Activated CD4-positive, alpha-beta memory T cell treated with anti-CD3 and anti-CD28 coated beads for 36 hours (primary cell): Measurements from ENCODE around the gene PDE4B. TPM values are rescaled to one million over a fixed set of nuclear protein-coding genes. Genes with fewer than 3 reads are reported as not detected.

Experiments used
- CTCF ChIA-PET: fragments of 350-600 bp; sonication (Branson Sonifier 250); formaldehyde crosslinking; loops from one replicate; lab custom pipeline; 2021; ENCODE audit warnings: antibody characterized with exemption, inconsistent platforms; lab: Charles Lee
- POLR2A ChIA-PET: fragments of 350-600 bp; sonication (Branson Sonifier 250); formaldehyde crosslinking; loops from one replicate; lab custom pipeline; 2021; ENCODE audit warnings: antibody characterized with exemption; lab: Charles Lee
- DNase-seq: peaks from one replicate; pipeline ENCODE4 v3.0.0-alpha.2; 2020
- H3K27ac Mint-ChIP-seq: one replicate; pipeline ENCODE4 v1.8.0; 2021; ENCODE audit warnings: mixed read lengths
- H3K27me3 Mint-ChIP-seq: one replicate; pipeline ENCODE4 v1.8.0; 2021; ENCODE audit warnings: mixed read lengths
- H3K36me3 Mint-ChIP-seq: one replicate; pipeline ENCODE4 v1.8.0; 2021; ENCODE audit warnings: mixed read lengths
- H3K4me1 Mint-ChIP-seq: one replicate; pipeline ENCODE4 v1.8.0; 2021; ENCODE audit warnings: low read depth, mixed read lengths
- H3K4me3 Mint-ChIP-seq: one replicate; pipeline ENCODE4 v1.8.0; 2021; ENCODE audit warnings: mild to moderate bottlenecking, mixed read lengths
- H3K9me3 Mint-ChIP-seq: one replicate; pipeline ENCODE4 v1.8.0; 2021; ENCODE audit warnings: mixed read lengths
- intact Hi-C: fragments of 100-400 bp; cut with micrococcal nuclease; formaldehyde crosslinking; loops from one replicate; pipeline ENCODE4 v1.15.1; 2023
- total RNA-seq, 2 experiments: library from RNA; stranded (reverse); gene quantifications; one replicate each; pipeline ENCODE4 v1.2.3, GENCODE V29; 2021

Gene PDE4B
- total RNA-seq, 2 experiments from 2014 or later: 34.7 to 38.3 TPM

DNA sequence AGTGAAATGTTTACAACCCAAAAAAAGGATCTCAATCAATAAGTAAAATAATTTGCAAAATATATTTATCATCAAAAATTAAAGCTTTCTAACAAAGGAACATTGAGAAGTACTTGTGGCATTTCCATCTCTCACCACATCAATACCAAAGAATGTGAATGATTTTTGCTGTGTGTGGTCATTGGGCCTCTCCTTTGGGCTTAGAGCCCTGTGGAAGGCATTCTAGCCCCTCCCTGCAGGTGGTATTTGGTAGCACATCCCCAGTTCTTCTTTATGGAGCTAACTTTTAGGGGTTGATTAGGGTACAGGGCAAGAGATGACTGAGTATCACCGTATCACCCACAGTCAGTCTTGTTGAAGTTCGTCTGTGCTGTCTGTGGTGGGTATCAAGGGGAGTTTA is 447.1 kb downstream of the PDE4B start:
- POLR2A ChIA-PET: no interaction called here
- intact Hi-C loops: loop anchor here (5.0 to 10.0 kb wide), 3 partner anchors 845 to 1175 kb away; no protein-coding TSS in a partner anchor
- peaks cover 19% of the 10 kb centered on the region for H3K27me3 Mint-ChIP-seq
- no peak for DNase-seq
- H3K4me1 Mint-ChIP-seq: no peaks in the 10 kb centered on the region
- CTCF ChIA-PET: interaction anchor here (5.1 to 20.4 kb wide), 3 partner anchors 205 to 283 kb away, joined by 113 to 476 read pairs (median 208); no protein-coding TSS in a partner anchor
- H3K27ac Mint-ChIP-seq: no peak overlapping the region
- no peaks in the 10 kb centered on the region for H3K36me3 Mint-ChIP-seq
- no peaks in the 10 kb centered on the region for H3K9me3 Mint-ChIP-seq
- no peak overlapping the region for H3K4me3 Mint-ChIP-seq

DNA sequence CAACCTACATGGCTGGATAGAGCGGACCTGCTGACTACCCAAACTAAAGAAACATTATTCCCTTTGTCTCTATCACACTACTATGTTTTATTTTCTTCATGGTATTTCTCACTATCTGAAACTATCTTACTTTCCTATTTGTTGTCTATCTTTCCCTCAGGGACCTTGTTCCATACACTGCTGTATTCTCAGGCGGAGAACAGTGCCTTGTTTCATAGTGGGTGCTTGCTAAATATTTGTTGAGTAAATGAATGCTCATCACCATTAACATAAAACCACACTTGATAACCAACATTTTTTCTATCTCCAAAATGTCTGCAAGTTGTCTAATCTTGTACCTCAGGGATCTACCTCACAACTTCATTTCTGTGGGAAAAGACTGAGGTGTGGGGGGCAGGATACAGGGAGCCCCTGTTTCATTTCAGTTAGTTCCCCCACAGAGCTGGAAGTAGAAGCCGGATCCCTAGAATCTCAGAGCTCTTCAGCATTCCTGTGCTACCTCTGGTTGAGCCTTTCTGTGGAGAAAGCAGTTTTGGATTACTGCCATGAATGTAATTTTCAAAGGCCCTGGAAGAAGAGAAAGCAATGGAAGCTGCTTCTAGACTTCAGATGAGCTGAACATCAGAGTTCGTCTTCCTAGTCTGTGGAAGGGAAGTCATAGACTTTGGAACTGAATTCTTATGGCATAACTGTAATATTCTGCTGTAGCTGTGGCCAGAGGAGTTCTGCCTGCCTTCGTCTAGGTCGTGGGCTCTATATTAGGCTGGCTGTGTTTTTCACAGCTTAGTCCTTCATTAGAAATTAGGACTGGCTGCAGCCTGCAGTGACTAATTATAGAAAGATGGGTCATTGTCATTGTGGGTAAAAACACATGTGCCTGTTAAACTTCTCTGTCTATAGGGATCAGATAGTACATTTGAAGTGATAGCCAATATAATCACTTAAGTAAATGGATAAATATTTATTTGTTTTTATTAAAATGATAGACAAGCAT is 448.1 kb downstream of the PDE4B start:
- intact Hi-C loops: loop anchor here (5.0 to 10.0 kb wide), 3 partner anchors 846 to 1176 kb away; no protein-coding TSS in a partner anchor
- peaks cover 13% of the 10 kb centered on the region for H3K27me3 Mint-ChIP-seq
- H3K9me3 Mint-ChIP-seq: no peaks in the 10 kb centered on the region
- POLR2A ChIA-PET: no interaction called here
- no peak overlapping the region for H3K4me3 Mint-ChIP-seq
- H3K4me1 Mint-ChIP-seq: no peaks in the 10 kb centered on the region
- DNase-seq: no peak
- no peak overlapping the region for H3K27ac Mint-ChIP-seq
- H3K36me3 Mint-ChIP-seq: no peaks in the 10 kb centered on the region
- CTCF ChIA-PET: interaction anchor here (1.3 to 20.4 kb wide), 10 partner anchors 8 to 485 kb away, joined by 4 to 476 read pairs (median 39); no protein-coding TSS in a partner anchor

DNA sequence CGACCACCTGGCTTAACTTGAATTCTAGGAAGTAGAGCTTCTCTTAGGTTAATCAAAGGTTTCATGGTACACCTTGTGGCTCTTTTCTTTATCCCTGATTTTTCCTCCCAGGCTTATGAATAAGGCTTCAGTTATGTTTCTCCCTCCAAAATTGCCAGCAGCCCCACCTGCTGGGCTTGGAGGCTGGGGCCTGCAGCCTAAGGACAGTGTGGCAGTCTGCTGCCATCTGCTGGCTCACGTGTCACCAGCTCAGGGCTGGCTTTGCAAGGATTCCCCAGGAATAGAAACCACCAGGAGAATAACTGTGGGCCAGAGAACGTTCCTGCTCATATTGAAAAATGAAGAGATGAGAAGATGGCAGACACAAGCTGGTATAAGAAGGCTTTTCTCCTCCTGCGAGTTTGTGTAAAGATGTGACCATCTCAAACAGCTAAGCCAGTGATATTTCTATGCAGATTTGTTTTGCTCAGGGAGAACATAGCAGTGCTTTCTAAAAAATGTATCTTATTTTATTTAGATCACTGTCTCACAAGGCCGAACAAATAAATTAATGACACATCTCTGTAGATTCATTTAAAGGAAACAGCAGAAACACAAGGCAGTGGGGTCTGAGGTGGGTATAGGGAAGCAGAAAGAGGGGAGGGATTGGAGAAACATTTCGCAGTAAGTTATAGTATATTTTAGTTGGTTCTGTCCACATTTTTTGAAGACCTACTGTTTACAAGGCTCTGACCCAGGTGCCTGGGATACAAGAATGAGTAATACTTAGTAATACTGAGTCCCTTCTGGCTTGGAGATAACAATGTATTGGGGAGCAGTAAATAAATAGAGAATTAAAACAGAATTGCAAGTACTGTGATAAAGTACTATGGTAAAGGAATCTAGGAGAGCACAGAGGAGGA is 450.2 kb downstream of the PDE4B start:
- H3K9me3 Mint-ChIP-seq: no peaks in the 10 kb centered on the region
- H3K4me1 Mint-ChIP-seq: no peaks in the 10 kb centered on the region
- CTCF ChIA-PET: interaction anchor here (0.6 to 20.4 kb wide), 79 partner anchors 10 to 1006 kb away, joined by 3 to 476 read pairs (median 5); no protein-coding TSS in a partner anchor
- no peaks in the 10 kb centered on the region for H3K36me3 Mint-ChIP-seq
- H3K4me3 Mint-ChIP-seq: no peak overlapping the region
- H3K27ac Mint-ChIP-seq: no peak overlapping the region
- POLR2A ChIA-PET: interaction anchor here (0.6 to 2.6 kb wide), 6 partner anchors 11 to 1013 kb away, joined by 3 to 9 read pairs (median 4); no protein-coding TSS in a partner anchor
- intact Hi-C loops: loop anchor here (1.0 to 10.0 kb wide), 11 partner anchors 12 to 1178 kb away; no protein-coding TSS in a partner anchor
- peaks cover 6% of the 10 kb centered on the region for H3K27me3 Mint-ChIP-seq
- peak; percentile 84 for DNase-seq

DNA sequence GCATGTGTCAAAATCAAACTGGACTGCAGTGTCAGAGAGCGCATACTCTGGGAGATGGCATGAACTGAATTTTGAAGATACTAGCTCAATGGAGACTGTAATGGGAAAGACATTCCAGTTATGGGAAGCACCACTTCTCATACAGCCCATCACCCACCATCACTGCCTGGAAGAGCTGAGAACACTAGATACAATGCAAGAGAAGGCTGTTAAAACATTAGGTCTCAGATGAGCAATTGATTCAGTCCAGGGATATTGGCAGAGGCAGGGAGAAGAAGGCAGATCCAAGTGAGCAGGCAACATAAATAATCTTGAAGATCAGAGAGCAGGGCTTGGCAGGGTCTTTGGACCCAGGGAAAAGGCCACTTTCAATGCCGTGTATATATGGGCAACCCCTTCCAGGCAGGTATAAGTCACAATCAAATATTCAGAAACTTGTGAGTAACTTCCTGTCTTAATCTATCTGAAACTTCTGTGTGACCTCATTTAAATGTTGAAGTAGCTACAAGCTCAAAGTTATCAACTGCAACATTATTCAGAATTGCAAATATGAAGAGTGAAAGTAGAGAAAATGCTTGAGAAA is 450.9 kb downstream of the PDE4B start:
- Mint-ChIP-seq H3K4me1 (no peaks in the 10 kb centered on the region), H3K36me3 (no peaks in the 10 kb centered on the region), H3K4me3 (no peak overlapping the region), H3K9me3 (no peaks in the 10 kb centered on the region), H3K27me3 (no peaks in the 10 kb centered on the region), H3K27ac (no peak overlapping the region)
- intact Hi-C loops: loop anchor here (1.0 to 10.0 kb wide), 10 partner anchors 12 to 1179 kb away; no protein-coding TSS in a partner anchor
- peak; percentile 45 for DNase-seq
- ChIA-PET POLR2A (interaction anchor here (0.7 to 2.6 kb wide), 7 partner anchors 13 to 284 kb away, joined by 3 to 9 read pairs (median 3); no protein-coding TSS in a partner anchor), CTCF (interaction anchor here (0.6 to 20.4 kb wide), 45 partner anchors 9 to 556 kb away, joined by 3 to 476 read pairs (median 9); no protein-coding TSS in a partner anchor)

DNA sequence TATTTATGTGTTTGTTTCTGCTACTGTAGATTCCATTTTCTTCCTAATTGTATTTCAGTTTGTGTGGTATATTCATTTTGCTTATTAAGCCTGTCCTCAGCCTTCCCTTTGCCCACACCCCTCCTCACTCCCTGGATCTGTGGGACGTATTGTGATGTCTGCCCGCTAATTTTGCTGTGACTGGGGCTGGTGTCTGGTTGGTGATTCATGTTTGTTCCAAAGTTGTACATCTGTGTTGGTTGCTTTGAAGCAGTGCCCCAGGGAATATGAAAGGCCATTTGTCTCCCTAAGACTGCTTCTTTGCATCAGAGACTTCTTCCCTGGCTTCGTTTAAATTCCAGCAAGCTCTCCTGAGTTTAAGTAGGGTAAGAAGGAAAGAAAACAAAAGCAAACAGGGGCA is 451.7 kb downstream of the PDE4B start:
- Mint-ChIP-seq H3K9me3 (no peaks in the 10 kb centered on the region), H3K4me1 (no peaks in the 10 kb centered on the region), H3K27me3 (no peaks in the 10 kb centered on the region), H3K36me3 (no peaks in the 10 kb centered on the region), H3K27ac (no peak overlapping the region), H3K4me3 (no peak overlapping the region)
- CTCF ChIA-PET: interaction anchor here (0.6 to 20.4 kb wide), 17 partner anchors 8 to 1007 kb away, joined by 3 to 476 read pairs (median 23); no protein-coding TSS in a partner anchor
- intact Hi-C loops: loop anchor here (5.0 to 10.0 kb wide), 3 partner anchors 850 to 1180 kb away; no protein-coding TSS in a partner anchor
- DNase-seq: no peak
- POLR2A ChIA-PET: interaction anchor here (0.7 to 2.6 kb wide), 6 partner anchors 14 to 202 kb away, joined by 3 to 9 read pairs (median 4); no protein-coding TSS in a partner anchor

DNA sequence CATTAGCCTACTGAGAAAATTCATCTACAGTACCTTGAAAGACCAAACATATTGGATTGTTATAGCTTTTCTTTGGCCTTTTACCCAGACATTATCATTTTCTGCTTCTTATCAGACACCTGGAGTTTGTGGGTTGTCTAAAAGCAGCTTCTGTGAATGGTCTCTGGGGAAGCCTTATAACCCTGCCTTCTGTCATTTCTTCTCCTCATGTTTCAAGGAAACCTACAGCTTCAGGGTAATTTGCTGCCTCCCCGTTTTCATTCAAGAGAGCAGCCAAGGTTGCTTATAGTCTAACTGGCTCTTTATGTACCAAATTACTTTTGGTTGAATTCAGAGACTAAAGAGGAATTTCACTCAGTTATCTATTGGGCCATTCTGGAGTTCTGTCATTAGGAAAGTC is 453.0 kb downstream of the PDE4B start:
- Mint-ChIP-seq H3K4me1 (no peaks in the 10 kb centered on the region), H3K36me3 (no peaks in the 10 kb centered on the region), H3K4me3 (no peak overlapping the region), H3K9me3 (no peaks in the 10 kb centered on the region), H3K27me3 (no peaks in the 10 kb centered on the region), H3K27ac (no peak overlapping the region)
- POLR2A ChIA-PET: interaction anchor here (0.6 to 2.6 kb wide), 4 partner anchors 16 to 128 kb away, joined by 3 to 9 read pairs (median 3); no protein-coding TSS in a partner anchor
- DNase-seq: no peak
- intact Hi-C loops: loop anchor here (5.0 to 10.0 kb wide), 4 partner anchors 482 to 1181 kb away; partner anchors contain the start of genes LEPR and LEPROT
- CTCF ChIA-PET: interaction anchor here (0.8 to 20.4 kb wide), 11 partner anchors 8 to 1009 kb away, joined by 3 to 476 read pairs (median 7); no protein-coding TSS in a partner anchor

DNA sequence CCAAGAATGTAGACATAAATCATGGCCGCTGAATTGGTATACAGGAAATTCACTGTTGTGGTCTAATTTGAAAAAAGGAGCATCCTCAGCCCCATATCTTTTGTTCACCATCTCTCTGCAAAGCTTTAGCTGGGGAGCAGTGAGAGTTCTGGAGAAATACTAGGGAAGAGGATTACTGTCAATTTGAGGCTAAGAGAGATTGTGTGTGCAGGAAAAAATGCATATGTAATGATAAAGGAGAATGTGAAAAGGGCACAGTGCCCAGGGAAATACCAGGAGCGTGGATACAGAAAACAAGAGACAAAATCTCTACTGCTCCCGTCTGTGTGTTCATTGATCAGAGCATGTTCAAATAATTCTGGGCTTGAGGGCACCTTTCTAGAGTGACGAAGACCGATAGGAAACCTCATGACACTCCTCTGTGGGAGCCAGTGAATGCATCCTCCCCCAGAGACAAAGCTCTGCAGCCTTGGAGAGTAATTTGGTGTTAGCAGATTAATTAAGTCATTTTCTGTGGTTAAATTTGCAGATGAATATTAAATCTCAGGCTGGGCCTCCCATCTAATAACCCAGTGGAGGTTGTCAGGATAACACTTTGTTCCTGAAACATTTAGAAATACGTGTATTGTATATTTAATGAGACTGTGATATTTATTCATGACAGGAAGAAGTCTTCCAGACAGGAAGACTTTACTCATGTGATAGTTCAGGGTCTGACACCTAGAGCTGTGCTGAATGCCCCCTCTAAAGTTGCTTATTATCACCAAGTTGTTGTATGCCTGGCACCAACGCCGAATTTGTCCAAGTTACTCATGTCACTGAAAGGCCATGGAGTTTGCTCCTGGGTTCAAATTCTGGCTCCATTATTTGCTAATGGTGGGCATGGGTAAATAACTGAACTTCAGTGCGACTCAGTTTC is 453.9 kb downstream of the PDE4B start:
- Mint-ChIP-seq H3K9me3 (no peaks in the 10 kb centered on the region), H3K27ac (peak overlapping the region; percentile 89), H3K36me3 (no peaks in the 10 kb centered on the region), H3K4me3 (peak overlapping the region; percentile 77), H3K4me1 (peaks cover 3% of the 10 kb centered on the region), H3K27me3 (no peaks in the 10 kb centered on the region)
- ChIA-PET POLR2A (interaction anchor here (0.8 to 2.2 kb wide), 16 partner anchors 10 to 199 kb away, joined by 3 to 13 read pairs (median 6); no protein-coding TSS in a partner anchor), CTCF (interaction anchor here (0.7 to 20.4 kb wide), 22 partner anchors 11 to 312 kb away, joined by 3 to 476 read pairs (median 4); no protein-coding TSS in a partner anchor)
- DNase-seq: peak; percentile 46
- intact Hi-C loops: loop anchor here (1.0 to 10.0 kb wide), 12 partner anchors 12 to 1182 kb away; partner anchors contain the start of genes LEPR and LEPROT

DNA sequence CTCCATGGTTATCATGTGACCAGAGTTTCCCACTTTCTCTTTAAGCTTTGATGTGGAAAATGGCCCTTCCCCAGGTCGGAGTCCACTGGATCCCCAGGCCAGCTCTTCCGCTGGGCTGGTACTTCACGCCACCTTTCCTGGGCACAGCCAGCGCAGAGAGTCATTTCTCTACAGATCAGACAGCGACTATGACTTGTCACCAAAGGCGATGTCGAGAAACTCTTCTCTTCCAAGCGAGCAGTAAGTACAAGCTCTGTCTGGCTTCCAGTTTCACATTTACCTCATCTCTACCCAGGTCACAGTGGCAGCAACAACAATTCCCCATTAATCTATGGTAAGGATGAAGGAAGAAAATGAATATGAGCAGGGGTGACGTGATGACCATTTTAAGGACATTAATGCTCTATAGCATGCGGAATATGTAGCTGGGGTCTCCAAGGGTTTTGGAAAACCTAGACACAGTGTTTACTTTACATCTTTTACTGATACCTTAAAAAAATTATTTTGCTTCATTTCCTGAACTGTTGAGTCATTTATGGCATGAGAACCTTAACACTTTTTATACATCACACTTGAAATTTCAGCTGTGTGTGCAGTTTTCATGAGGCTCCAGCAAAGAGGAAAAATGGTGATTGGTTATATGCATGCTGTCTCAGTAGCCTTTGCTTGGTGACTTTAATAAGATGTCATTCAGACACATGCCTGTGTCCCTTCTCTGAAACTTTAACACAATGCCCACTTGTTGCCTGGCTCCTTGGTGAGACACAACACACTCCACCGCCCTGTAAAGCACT is 454.9 kb downstream of the PDE4B start:
- ChIA-PET POLR2A (interaction anchor here (0.6 to 2.2 kb wide), 16 partner anchors 9 to 289 kb away, joined by 3 to 13 read pairs (median 6); no protein-coding TSS in a partner anchor), CTCF (interaction anchor here (0.7 to 20.4 kb wide), 19 partner anchors 10 to 816 kb away, joined by 3 to 476 read pairs (median 5); no protein-coding TSS in a partner anchor)
- no peaks in the 10 kb centered on the region for H3K27me3 Mint-ChIP-seq
- H3K36me3 Mint-ChIP-seq: no peaks in the 10 kb centered on the region
- peak; percentile 77 for DNase-seq
- peak overlapping the region; percentile 77 for H3K4me3 Mint-ChIP-seq
- intact Hi-C loops: loop anchor here (1.0 to 10.0 kb wide), 12 partner anchors 11 to 1183 kb away; partner anchors contain the start of genes LEPR and LEPROT
- H3K27ac Mint-ChIP-seq: peak overlapping the region; percentile 89
- peaks cover 7% of the 10 kb centered on the region for H3K4me1 Mint-ChIP-seq
- no peaks in the 10 kb centered on the region for H3K9me3 Mint-ChIP-seq

DNA sequence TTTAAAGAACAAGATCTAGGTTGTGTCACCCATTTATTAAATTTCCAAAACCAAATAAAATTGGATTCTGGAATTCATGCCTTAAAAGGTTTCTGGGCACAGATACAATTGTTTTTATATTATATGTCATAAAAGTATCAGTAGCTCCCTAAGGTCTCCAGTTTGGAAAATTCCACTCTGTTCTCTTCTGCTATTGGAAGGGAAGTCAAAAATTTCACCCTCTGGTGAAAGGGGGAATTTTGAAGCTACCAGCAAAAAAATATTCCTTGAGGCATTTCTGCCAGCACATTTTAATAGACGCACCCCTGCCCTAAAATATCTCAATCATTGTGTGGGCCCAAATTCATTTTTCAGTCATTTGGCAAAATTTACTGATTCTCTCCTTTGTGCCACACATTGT is 455.6 kb downstream of the PDE4B start:
- H3K27me3 Mint-ChIP-seq: no peaks in the 10 kb centered on the region
- intact Hi-C loops: loop anchor here (5.0 to 10.0 kb wide), 4 partner anchors 479 to 1183 kb away; partner anchors contain the start of genes LEPR and LEPROT
- no peaks in the 10 kb centered on the region for H3K36me3 Mint-ChIP-seq
- ChIA-PET POLR2A (interaction anchor here (0.9 to 2.2 kb wide), 10 partner anchors 8 to 289 kb away, joined by 3 to 11 read pairs (median 9); no protein-coding TSS in a partner anchor), CTCF (interaction anchor here (1.1 to 20.4 kb wide), 9 partner anchors 9 to 817 kb away, joined by 3 to 476 read pairs (median 16); no protein-coding TSS in a partner anchor)
- H3K4me1 Mint-ChIP-seq: peaks cover 9% of the 10 kb centered on the region
- no peak overlapping the region for H3K4me3 Mint-ChIP-seq
- H3K27ac Mint-ChIP-seq: peak overlapping the region; percentile 26
- DNase-seq: no peak
- no peaks in the 10 kb centered on the region for H3K9me3 Mint-ChIP-seq
